MM.1S (cell line): ENCODE results near the gene SCAF4.

Experiments
- DNase-seq: peaks from one replicate; pipeline ENCODE4 v3.0.0-alpha.2; 2015
- H2AFZ ChIP-seq: fragments of 300-600 bp; sonication (generic); 2 replicates; pipeline ENCODE4 v1.6.0; 2016; ENCODE audit warnings: antibody characterized with exemption, low read length
- H3F3A ChIP-seq: fragments of 300-600 bp; sonication (generic); 2 replicates; pipeline ENCODE4 v1.6.1; 2016; ENCODE audit warnings: mild to moderate bottlenecking, antibody characterized with exemption, low read length, moderate library complexity, mixed read lengths; ENCODE audit not compliant: insufficient read depth
- H3K27ac ChIP-seq: fragments of 300-600 bp; sonication (generic); 2 replicates; pipeline ENCODE4 v1.5.1; 2016; ENCODE audit warnings: mild to moderate bottlenecking, low read length
- H3K27me3 ChIP-seq: fragments of 300-600 bp; sonication (generic); replicated peaks from 2 replicates; pipeline ENCODE4 v1.6.0; 2016; ENCODE audit warnings: low read length; ENCODE audit not compliant: insufficient read depth
- H3K36me3 ChIP-seq: fragments of 300-600 bp; sonication (generic); replicated peaks from 2 replicates; pipeline ENCODE4 v1.6.1; 2016; ENCODE audit warnings: mild to moderate bottlenecking, low read length, mixed read lengths; ENCODE audit not compliant: insufficient read depth
- H3K4me1 ChIP-seq: fragments of 300-600 bp; sonication (generic); 2 replicates; pipeline ENCODE4 v1.6.1; 2016; ENCODE audit warnings: low read length, mixed read lengths
- H3K4me2 ChIP-seq: fragments of 300-600 bp; sonication (generic); 2 replicates; pipeline ENCODE4 v1.6.0; 2016; ENCODE audit warnings: low read depth, low read length
- H3K4me3 ChIP-seq: fragments of 300-600 bp; sonication (generic); 2 replicates; pipeline ENCODE4 v1.5.1; 2016; ENCODE audit warnings: low read length, mixed read lengths
- H3K79me2 ChIP-seq: fragments of 300-600 bp; sonication (generic); 2 replicates; pipeline ENCODE4 v1.6.1; 2016; ENCODE audit warnings: mixed run types, low read length, mixed read lengths
- H3K9ac ChIP-seq: fragments of 300-600 bp; sonication (generic); 2 replicates; pipeline ENCODE4 v1.6.1; 2016; ENCODE audit warnings: low read length, mixed read lengths
- H3K9me2 ChIP-seq: fragments of 300-600 bp; sonication (generic); replicated peaks from 2 replicates; pipeline ENCODE4 v1.6.1; 2016; ENCODE audit warnings: mild to moderate bottlenecking, low read length, mixed read lengths; ENCODE audit not compliant: insufficient read depth
- H3K9me3 ChIP-seq: fragments of 300-600 bp; sonication (generic); replicated peaks from 2 replicates; pipeline ENCODE4 v1.6.1; 2016; ENCODE audit warnings: mild to moderate bottlenecking, low read length, mixed read lengths; ENCODE audit not compliant: insufficient read depth
- H4K20me1 ChIP-seq: fragments of 300-600 bp; sonication (generic); 2 replicates; pipeline ENCODE4 v1.6.1; 2016; ENCODE audit warnings: mild to moderate bottlenecking, low read length, moderate library complexity, mixed read lengths; ENCODE audit not compliant: insufficient read depth
- EZH2 ChIP-seq: fragments of 300-600 bp; sonication (generic); optimal IDR thresholded peaks from 2 replicates; pipeline ENCODE3; 2017; ENCODE audit warnings: low read depth, mild to moderate bottlenecking, antibody characterized with exemption, low read length, mixed read lengths
- EZH2phosphoT487 ChIP-seq: fragments of 300-600 bp; sonication (generic); IDR thresholded peaks from 2 replicates; pipeline ENCODE4 v1.6.1; 2018; ENCODE audit warnings: antibody characterized with exemption, low read length
- TF ChIP-seq, protein P1 (sequence below): fragments of 300-600 bp; sonication (generic); IDR thresholded peaks from 2 replicates; pipeline ENCODE4 v1.5.1; 2016; ENCODE audit warnings: antibody characterized with exemption, low read length, mixed read lengths

The SCAF4 gene

DNA sequence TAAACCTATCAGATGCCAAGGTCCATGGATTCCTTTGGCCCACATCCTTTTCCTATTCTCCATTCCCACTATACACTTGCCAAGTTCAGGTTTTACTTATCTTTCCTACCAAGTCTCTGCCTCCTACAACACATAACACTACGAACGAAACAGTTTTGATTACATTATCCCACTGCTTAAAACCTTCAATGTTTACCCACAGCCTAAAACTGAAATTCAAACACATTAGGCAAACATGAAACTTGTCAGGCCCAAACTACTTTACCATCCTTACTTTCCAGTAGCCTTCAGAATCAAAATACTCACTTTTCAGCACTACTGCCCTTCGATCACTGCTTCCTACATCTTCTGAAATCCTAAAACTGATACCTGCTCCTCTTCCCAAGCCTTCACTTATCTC, 3.0 kb downstream of the SCAF4 start:
- Histone ChIP-seq H3K4me2 (peak overlapping the region; percentile 91; the same call in 1 of the 2 replicates), H3K9me2 (no peaks in the 10 kb centered on the region), H3K27ac (no peak overlapping the region), H3K4me1 (peaks cover 32% of the 10 kb centered on the region), H3K36me3 (no peaks in the 10 kb centered on the region), H4K20me1 (peaks cover 66% of the 10 kb centered on the region), H3K4me3 (no peak overlapping the region), H3F3A (peaks cover 11% of the 10 kb centered on the region; the same call in 1 of the 2 replicates), H3K79me2 (peaks cover 77% of the 10 kb centered on the region), H3K9ac (no peak overlapping the region), H2AFZ (no peak overlapping the region), H3K9me3 (no peaks in the 10 kb centered on the region), H3K27me3 (no peaks in the 10 kb centered on the region)
- no peak for DNase-seq
- TF ChIP-seq EZH2 = no peak
- no peak for TF ChIP-seq EZH2phosphoT487
- TF ChIP-seq, protein P1, sequence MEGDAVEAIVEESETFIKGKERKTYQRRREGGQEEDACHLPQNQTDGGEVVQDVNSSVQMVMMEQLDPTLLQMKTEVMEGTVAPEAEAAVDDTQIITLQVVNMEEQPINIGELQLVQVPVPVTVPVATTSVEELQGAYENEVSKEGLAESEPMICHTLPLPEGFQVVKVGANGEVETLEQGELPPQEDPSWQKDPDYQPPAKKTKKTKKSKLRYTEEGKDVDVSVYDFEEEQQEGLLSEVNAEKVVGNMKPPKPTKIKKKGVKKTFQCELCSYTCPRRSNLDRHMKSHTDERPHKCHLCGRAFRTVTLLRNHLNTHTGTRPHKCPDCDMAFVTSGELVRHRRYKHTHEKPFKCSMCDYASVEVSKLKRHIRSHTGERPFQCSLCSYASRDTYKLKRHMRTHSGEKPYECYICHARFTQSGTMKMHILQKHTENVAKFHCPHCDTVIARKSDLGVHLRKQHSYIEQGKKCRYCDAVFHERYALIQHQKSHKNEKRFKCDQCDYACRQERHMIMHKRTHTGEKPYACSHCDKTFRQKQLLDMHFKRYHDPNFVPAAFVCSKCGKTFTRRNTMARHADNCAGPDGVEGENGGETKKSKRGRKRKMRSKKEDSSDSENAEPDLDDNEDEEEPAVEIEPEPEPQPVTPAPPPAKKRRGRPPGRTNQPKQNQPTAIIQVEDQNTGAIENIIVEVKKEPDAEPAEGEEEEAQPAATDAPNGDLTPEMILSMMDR = no peak

DNA sequence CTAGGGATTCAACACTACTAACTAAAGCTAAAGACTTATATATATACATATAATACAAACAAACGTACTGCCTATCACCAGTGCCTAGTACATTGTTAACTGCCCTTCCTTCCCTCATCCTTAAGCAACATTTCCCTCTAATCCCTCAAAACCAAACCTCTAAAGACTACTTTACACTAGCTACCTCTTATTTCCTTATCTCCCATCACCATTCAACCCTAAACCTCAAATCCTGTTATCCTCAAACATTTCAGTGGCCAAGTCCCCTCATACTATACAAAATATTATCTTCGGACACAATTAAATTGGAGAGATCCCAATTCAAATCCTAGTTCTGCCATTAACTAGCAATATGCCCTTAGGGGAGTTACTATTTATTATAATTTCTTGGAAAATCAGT, 3.7 kb downstream of the SCAF4 start:
- no peak overlapping the region for H3K4me2 ChIP-seq
- H3K9me2 ChIP-seq = no peaks in the 10 kb centered on the region
- no peak overlapping the region for H3K27ac ChIP-seq
- H2AFZ ChIP-seq = no peak overlapping the region
- no peak overlapping the region for H3K4me3 ChIP-seq
- H4K20me1 ChIP-seq = peaks cover 74% of the 10 kb centered on the region
- TF ChIP-seq, protein P1 = no peak
- TF ChIP-seq EZH2phosphoT487 (no peak), EZH2 (no peak)
- H3K4me1 ChIP-seq = peaks cover 28% of the 10 kb centered on the region
- H3K27me3 ChIP-seq = no peaks in the 10 kb centered on the region
- peaks cover 85% of the 10 kb centered on the region for H3K79me2 ChIP-seq
- peaks cover 11% of the 10 kb centered on the region; the same call in 1 of the 2 replicates for H3F3A ChIP-seq
- H3K36me3 ChIP-seq = no peaks in the 10 kb centered on the region
- H3K9ac ChIP-seq = no peak overlapping the region
- H3K9me3 ChIP-seq = no peaks in the 10 kb centered on the region
- no peak for DNase-seq

DNA sequence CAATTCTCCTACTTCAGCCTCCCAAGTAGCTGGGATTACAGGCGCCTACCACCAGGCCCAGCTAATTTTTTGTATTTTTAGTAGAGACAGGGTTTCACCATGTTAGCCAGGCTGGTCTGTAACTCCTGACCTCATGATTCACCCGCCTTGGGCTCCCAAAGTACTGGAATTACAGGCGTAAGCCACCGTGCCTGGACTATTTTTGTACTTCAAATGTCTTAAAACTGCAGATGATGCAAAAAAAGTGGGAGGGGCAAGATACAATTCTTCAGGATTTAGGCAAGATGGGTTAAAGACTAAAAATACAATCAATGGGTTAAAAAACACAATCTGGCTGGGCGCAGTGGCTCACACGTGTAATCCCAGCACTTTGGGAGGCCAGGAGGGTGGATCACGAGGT, 4.7 kb downstream of the SCAF4 start:
- H3K36me3 ChIP-seq = no peaks in the 10 kb centered on the region
- peaks cover 84% of the 10 kb centered on the region for H4K20me1 ChIP-seq
- peaks cover 21% of the 10 kb centered on the region for H3K4me1 ChIP-seq
- H3K27me3 ChIP-seq = no peaks in the 10 kb centered on the region
- H3K9me3 ChIP-seq = no peaks in the 10 kb centered on the region
- DNase-seq = no peak
- peaks cover 95% of the 10 kb centered on the region for H3K79me2 ChIP-seq
- no peak overlapping the region for H2AFZ ChIP-seq
- no peak overlapping the region for H3K27ac ChIP-seq
- H3K9me2 ChIP-seq = no peaks in the 10 kb centered on the region
- H3K9ac ChIP-seq = no peak overlapping the region
- TF ChIP-seq, protein P1 = no peak
- TF ChIP-seq EZH2 (no peak), EZH2phosphoT487 (no peak)
- H3K4me3 ChIP-seq = no peak overlapping the region
- no peak overlapping the region for H3K4me2 ChIP-seq
- peaks cover 5% of the 10 kb centered on the region; the same call in 1 of the 2 replicates for H3F3A ChIP-seq
